Cardiac muscle cell (in vitro differentiated cells and primary cell): ENCODE data around the gene LRRK1. TPM values are rescaled to one million over a fixed set of nuclear protein-coding genes. Genes with fewer than 3 reads are reported as not detected.

ENCODE experiments used
- DNase-seq, 2 donors: peaks; one replicate each; pipeline versions ENCODE4 v3.0.0 to v3.0.0-alpha.2; 2010 to 2017; ENCODE audit warnings: low read depth in 1 of 2, low spot score in 1 of 2
- H3K27ac ChIP-seq: fragments of 200-600 bp; sonication (generic); 2 replicates; pipeline ENCODE4 v1.5.1; 2016
- H3K27me3 ChIP-seq: fragments of 200-600 bp; sonication (generic); 2 replicates; pipeline ENCODE4 v1.6.0; 2016; ENCODE audit warnings: control low read depth
- H3K36me3 ChIP-seq: fragments of 200-600 bp; sonication (generic); 2 replicates; pipeline ENCODE4 v1.5.1; 2016; ENCODE audit warnings: control low read depth
- H3K4me1 ChIP-seq: fragments of 200-600 bp; sonication (generic); 2 replicates; pipeline ENCODE4 v1.8.1; 2017; ENCODE audit warnings: low read depth, mild to moderate bottlenecking, mixed run types
- H3K4me3 ChIP-seq: fragments of 200-600 bp; sonication (generic); 2 replicates; pipeline ENCODE4 v1.5.1; 2016; ENCODE audit warnings: mild to moderate bottlenecking
- H3K9me3 ChIP-seq: fragments of 200-600 bp; sonication (generic); 2 replicates; pipeline ENCODE4 v1.5.1; 2017; ENCODE audit warnings: low read depth, mild to moderate bottlenecking, control low read depth
- CTCF ChIP-seq: IDR thresholded peaks from 2 replicates; pipeline ENCODE4 v1.5.1; 2012; ENCODE audit warnings: low read depth, mild to moderate bottlenecking, low read length
- polyA plus RNA-seq: library from polyadenylated mRNA; unstranded; fragments of >200 nt; fragmentation: Nextera tagmentation; extraction: Ambion mirVana; gene quantifications from 2 replicates; pipeline ENCODE4 v1.2.1, GENCODE V29; 2016
- total RNA-seq: library from RNA; depleted of rRNA; stranded (reverse); fragments of >200 nt; gene quantifications from 2 replicates; pipeline ENCODE4 v1.2.3, GENCODE V29; 2016

LRRK1 gene
- total and polyA plus RNA-seq, 2 experiments from 2014 or later: 0.12 to 1.0 TPM

DNA sequence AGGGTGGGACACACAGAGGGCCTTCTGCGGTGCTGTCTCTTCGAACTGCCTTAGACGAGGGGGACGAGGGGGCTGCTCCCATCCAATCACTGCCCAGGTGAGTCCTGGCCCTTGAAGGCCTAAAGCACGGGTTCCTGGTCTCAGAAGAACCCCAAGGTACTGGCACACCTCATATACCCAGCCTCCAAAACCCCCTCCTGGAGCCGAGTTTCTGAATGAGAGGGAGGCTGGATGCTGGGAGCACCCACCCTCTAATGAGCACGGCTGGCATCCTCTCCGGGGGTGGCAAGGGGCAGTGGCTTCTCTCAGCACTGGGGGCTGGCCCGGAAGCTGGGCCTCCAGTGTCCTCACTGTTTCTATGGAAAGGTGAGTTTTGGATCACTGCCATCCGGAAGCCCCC is 165.6 kb downstream of the LRRK1 start:
- TF ChIP-seq CTCF: no peak
- Histone ChIP-seq H3K4me1 (no peaks in the 10 kb centered on the region), H3K27ac (no peak overlapping the region), H3K4me3 (no peak overlapping the region), H3K27me3 (no peaks in the 10 kb centered on the region), H3K9me3 (no peaks in the 10 kb centered on the region), H3K36me3 (no peaks in the 10 kb centered on the region)
- DNase-seq: no peak

DNA sequence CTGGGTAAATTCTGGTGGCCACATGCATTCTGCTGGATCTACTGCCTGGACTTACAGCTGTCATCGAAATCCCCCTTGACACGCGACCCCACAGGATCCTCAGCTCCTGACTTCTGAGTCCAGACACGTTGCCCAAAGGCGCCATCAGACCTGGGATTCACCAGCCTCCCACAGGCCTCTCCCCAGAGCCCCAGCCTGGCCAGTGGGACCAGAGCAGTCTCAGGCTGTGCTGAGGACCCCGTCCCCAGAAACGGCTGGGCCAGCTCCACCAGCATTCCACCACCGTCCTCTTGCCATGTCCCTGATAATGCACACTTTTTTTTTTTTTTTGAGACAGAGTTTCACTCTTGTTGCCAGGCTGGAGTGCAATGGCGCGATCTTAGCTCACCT is 166.1 kb downstream of the LRRK1 start:
- H3K36me3 ChIP-seq: no peaks in the 10 kb centered on the region
- TF ChIP-seq CTCF: no peak
- H3K27me3 ChIP-seq: no peaks in the 10 kb centered on the region
- no peaks in the 10 kb centered on the region for H3K4me1 ChIP-seq
- no peak overlapping the region for H3K27ac ChIP-seq
- H3K9me3 ChIP-seq: no peaks in the 10 kb centered on the region
- DNase-seq: no peak
- no peak overlapping the region for H3K4me3 ChIP-seq

- Histone ChIP-seq H3K36me3 (no peaks in the 10 kb centered on the region), H3K27ac (no peak overlapping the region), H3K4me1 (no peaks in the 10 kb centered on the region), H3K4me3 (no peak overlapping the region), H3K27me3 (no peaks in the 10 kb centered on the region), H3K9me3 (no peaks in the 10 kb centered on the region)
- no peak for DNase-seq
- no peak for TF ChIP-seq CTCF
Observed at GRCh38 chr15:101086394-101087171, 167.4 kb downstream of the LRRK1 start.

DNA sequence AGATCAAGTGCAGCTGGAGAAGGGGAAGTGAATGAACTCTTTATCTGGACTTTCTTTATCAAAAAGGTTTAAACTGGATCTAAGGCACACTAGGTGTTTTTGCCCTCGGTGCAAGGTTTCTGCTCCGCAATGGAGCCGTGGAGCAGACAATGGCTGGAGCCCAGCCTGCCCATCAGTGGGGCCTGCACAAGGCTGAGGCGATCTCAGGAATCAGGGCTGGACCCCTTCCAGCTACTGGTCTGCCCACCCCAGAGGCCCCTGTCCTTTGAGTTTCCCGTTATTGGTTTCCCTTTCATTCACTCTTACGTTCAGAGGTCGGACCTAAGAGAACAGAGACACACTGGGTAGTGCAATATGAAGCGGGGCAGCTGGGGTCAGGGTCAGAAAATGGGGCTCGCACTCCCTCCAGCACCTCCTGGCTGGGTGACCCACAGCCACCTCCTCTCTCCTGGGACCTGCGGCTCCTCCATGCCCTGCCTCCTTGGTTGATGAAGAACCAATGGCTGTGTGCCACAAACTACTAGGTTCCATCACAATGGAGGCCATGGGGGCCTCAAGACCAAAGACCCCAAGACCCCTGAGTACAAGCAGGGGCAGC is 168.1 kb downstream of the LRRK1 start:
- Histone ChIP-seq H3K4me1 (no peaks in the 10 kb centered on the region), H3K4me3 (no peak overlapping the region)
- no peak for TF ChIP-seq CTCF

GRCh38 chr15:101088271-101088670 is 169.1 kb downstream of the LRRK1 start:
- H3K27ac ChIP-seq: no peak overlapping the region
- H3K9me3 ChIP-seq: no peaks in the 10 kb centered on the region
- H3K36me3 ChIP-seq: no peaks in the 10 kb centered on the region
- TF ChIP-seq CTCF: no peak
- H3K4me1 ChIP-seq: no peaks in the 10 kb centered on the region
- H3K27me3 ChIP-seq: no peaks in the 10 kb centered on the region
- DNase-seq: no peak
- no peak overlapping the region for H3K4me3 ChIP-seq

More for the DNA sequence above, 168.1 kb downstream of the LRRK1 start:
- H3K9me3 ChIP-seq: no peaks in the 10 kb centered on the region
- no peak overlapping the region for H3K27ac ChIP-seq
- no peaks in the 10 kb centered on the region for H3K36me3 ChIP-seq
- no peaks in the 10 kb centered on the region for H3K27me3 ChIP-seq
- DNase-seq: no peak
